Measurements from ENCODE around the gene POLR3G.

The POLR3G gene

GRCh38 chr5:90551376-90551775 is 76.7 kb downstream of the POLR3G start:
- Histone ChIP-seq H3K9me3 (ENCODE audit: control insufficient read depth, insufficient read depth, low read depth, low read length) (no peaks in the 10 kb centered on the region), H3K27ac (ENCODE audit: extremely low read depth, low read depth, low read length) (no peak overlapping the region), H3K4me3 (ENCODE audit: low read depth, low read length) (no peak overlapping the region), H3K4me1 (ENCODE audit: control insufficient read depth, insufficient read depth, low read length) (peaks cover 12% of the 10 kb centered on the region), H3K36me3 (ENCODE audit: control insufficient read depth in 2 of 2, insufficient read depth in 1 of 2, low read length in 2 of 2) (no peaks in the 10 kb centered on the region)
- ChIA-PET CTCF (interaction anchor here (0.7 kb wide), 1 partner anchor 19 kb away, joined by 3 read pairs; no protein-coding TSS in a partner anchor), POLR2A (no interaction called here)
- no peak for TF ChIP-seq ZNF202 (tag by site-specific recombination; IDR thresholded peaks at IDR 0.05; ENCODE audit: borderline replicate concordance)
- no peak for TF ChIP-seq SP3 (tag by site-specific recombination; IDR thresholded peaks at IDR 0.05)
- no peak for TF ChIP-seq BCL6B (tag by site-specific recombination; IDR thresholded peaks at IDR 0.05)
- TF ChIP-seq ZBTB10 (tag by site-specific recombination; IDR thresholded peaks at IDR 0.05): no peak
- TF ChIP-seq ZNF433 (tag by site-specific recombination; IDR thresholded peaks at IDR 0.05; ENCODE audit: low read depth): no peak
- no peak for TF ChIP-seq PRDM1 (tag by site-specific recombination; IDR thresholded peaks at IDR 0.05)
- no peak for TF ChIP-seq ZBTB17 (tag by site-specific recombination; IDR thresholded peaks at IDR 0.05)
- no peak for TF ChIP-seq ZNF112 (tag by site-specific recombination; IDR thresholded peaks at IDR 0.05)
- no peak for TF ChIP-seq ZBTB1 (tag by site-specific recombination; IDR thresholded peaks at IDR 0.05)
- TF ChIP-seq ZNF777 (tag by site-specific recombination; IDR thresholded peaks at IDR 0.05; ENCODE audit: borderline replicate concordance): no peak
- TF ChIP-seq ZNF302 (tag by site-specific recombination; IDR thresholded peaks at IDR 0.05; ENCODE audit: low read depth): no peak
- no peak for TF ChIP-seq EGR2 (tag by site-specific recombination; IDR thresholded peaks at IDR 0.05; ENCODE audit: low read depth)
- no peak for TF ChIP-seq ZNF791 (tag by site-specific recombination; IDR thresholded peaks at IDR 0.05)
- no peak for TF ChIP-seq ZNF146 (tag by site-specific recombination; IDR thresholded peaks at IDR 0.05)
- TF ChIP-seq ZNF701 (tag by site-specific recombination; IDR thresholded peaks at IDR 0.05): no peak
- TF ChIP-seq ZNF629 (tag by site-specific recombination; IDR thresholded peaks at IDR 0.05): no peak
- no peak for TF ChIP-seq ELK4 (IDR thresholded peaks at IDR 0.05; ENCODE audit: borderline replicate concordance, low read depth, low read length)
- no peak for TF ChIP-seq ZNF558 (tag by site-specific recombination; IDR thresholded peaks at IDR 0.05)
- TF ChIP-seq ZNF341 (tag by site-specific recombination; IDR thresholded peaks at IDR 0.05; ENCODE audit: low read depth): no peak
- no peak for TF ChIP-seq HOXC10 (CRISPR knock-in tag; IDR thresholded peaks at IDR 0.05)

GRCh38 chr5:90553711-90554110 is 79.0 kb downstream of the POLR3G start:
- ChIA-PET CTCF (no interaction called here), POLR2A (no interaction called here)
- Histone ChIP-seq H3K36me3 (ENCODE audit: control insufficient read depth in 2 of 2, insufficient read depth in 1 of 2, low read length in 2 of 2) (no peaks in the 10 kb centered on the region), H3K4me1 (ENCODE audit: control insufficient read depth, insufficient read depth, low read length) (peaks cover 12% of the 10 kb centered on the region), H3K9me3 (ENCODE audit: control insufficient read depth, insufficient read depth, low read depth, low read length) (no peaks in the 10 kb centered on the region), H3K4me3 (ENCODE audit: low read depth, low read length) (no peak overlapping the region), H3K27ac (ENCODE audit: extremely low read depth, low read depth, low read length) (no peak overlapping the region)
- no peak for TF ChIP-seq MEIS1 (CRISPR knock-in tag; IDR thresholded peaks at IDR 0.05; ENCODE audit: borderline replicate concordance)
- TF ChIP-seq ZNF16 (tag by site-specific recombination; IDR thresholded peaks at IDR 0.05; ENCODE audit: low read depth): no peak
- no peak for TF ChIP-seq ZNF18 (tag by site-specific recombination; IDR thresholded peaks at IDR 0.05)
- TF ChIP-seq ZNF311 (tag by site-specific recombination; IDR thresholded peaks at IDR 0.05; ENCODE audit: borderline replicate concordance): no peak
- TF ChIP-seq KLF8 (tag by site-specific recombination; IDR thresholded peaks at IDR 0.05): no peak
- TF ChIP-seq ZNF791 (tag by site-specific recombination; IDR thresholded peaks at IDR 0.05): no peak
- no peak for TF ChIP-seq AEBP2 (tag by site-specific recombination; IDR thresholded peaks at IDR 0.05; ENCODE audit: borderline replicate concordance)
- no peak for TF ChIP-seq ZNF777 (tag by site-specific recombination; IDR thresholded peaks at IDR 0.05; ENCODE audit: borderline replicate concordance)
- no peak for TF ChIP-seq ZNF274 (IDR thresholded peaks at IDR 0.05; ENCODE audit: low read length)
- no peak for TF ChIP-seq ZNF274 (tag by site-specific recombination; IDR thresholded peaks at IDR 0.05; ENCODE audit: borderline replicate concordance)
- no peak for TF ChIP-seq GLI2 (tag by site-specific recombination; IDR thresholded peaks at IDR 0.05; ENCODE audit: borderline replicate concordance, low read depth)
- no peak for TF ChIP-seq ZNF132 (tag by site-specific recombination; IDR thresholded peaks at IDR 0.05; ENCODE audit: borderline replicate concordance)
